Large intestine (tissue), 3 donors: Measurements from ENCODE around the gene SCMH1. TPM values are rescaled to one million over a fixed set of nuclear protein-coding genes. Genes with fewer than 3 reads are reported as not detected.

ENCODE experiments used
- DNase-seq, 2 donors: peaks; one replicate each; pipeline versions ENCODE4 v3.0.0 to v3.0.0-alpha.2; 2013
- H3K27ac ChIP-seq: one replicate; pipeline ENCODE4 v1.5.1; 2013; ENCODE audit warnings: low read length
- H3K27me3 ChIP-seq: 2 replicates; pipeline ENCODE4 v1.6.1; 2013; ENCODE audit warnings: low read length; ENCODE audit not compliant: control insufficient read depth, insufficient read depth
- H3K36me3 ChIP-seq: 2 replicates; pipeline ENCODE4 v1.6.1; 2013; ENCODE audit warnings: low read length; ENCODE audit not compliant: control insufficient read depth, insufficient read depth
- H3K4me1 ChIP-seq: one replicate; pipeline ENCODE4 v1.6.1; 2013; ENCODE audit warnings: low read length; ENCODE audit not compliant: control insufficient read depth, insufficient read depth
- H3K4me3 ChIP-seq: one replicate; pipeline ENCODE4 v1.5.1; 2013; ENCODE audit warnings: low read length
- H3K9me3 ChIP-seq: one replicate; pipeline ENCODE4 v1.6.1; 2013; ENCODE audit warnings: mild to moderate bottlenecking, low read depth, low read length, moderate library complexity; ENCODE audit not compliant: control insufficient read depth
- WGBS: methylation state at CpG from one replicate; pipeline ENCODE4 v1.1.5; 2013; ENCODE audit warnings: low lambda C conversion rate; ENCODE audit not compliant: insufficient coverage; 5-methylcytosine and 5-hydroxymethylcytosine counted together
- polyA plus RNA-seq: library from polyadenylated mRNA; unstranded; fragments of 120-200 nt; gene quantifications from one replicate; pipeline ENCODE4 v1.2.1, GENCODE V29; 2013

Gene SCMH1
- polyA plus RNA-seq, 1 donor, result 42.8 TPM

DNA sequence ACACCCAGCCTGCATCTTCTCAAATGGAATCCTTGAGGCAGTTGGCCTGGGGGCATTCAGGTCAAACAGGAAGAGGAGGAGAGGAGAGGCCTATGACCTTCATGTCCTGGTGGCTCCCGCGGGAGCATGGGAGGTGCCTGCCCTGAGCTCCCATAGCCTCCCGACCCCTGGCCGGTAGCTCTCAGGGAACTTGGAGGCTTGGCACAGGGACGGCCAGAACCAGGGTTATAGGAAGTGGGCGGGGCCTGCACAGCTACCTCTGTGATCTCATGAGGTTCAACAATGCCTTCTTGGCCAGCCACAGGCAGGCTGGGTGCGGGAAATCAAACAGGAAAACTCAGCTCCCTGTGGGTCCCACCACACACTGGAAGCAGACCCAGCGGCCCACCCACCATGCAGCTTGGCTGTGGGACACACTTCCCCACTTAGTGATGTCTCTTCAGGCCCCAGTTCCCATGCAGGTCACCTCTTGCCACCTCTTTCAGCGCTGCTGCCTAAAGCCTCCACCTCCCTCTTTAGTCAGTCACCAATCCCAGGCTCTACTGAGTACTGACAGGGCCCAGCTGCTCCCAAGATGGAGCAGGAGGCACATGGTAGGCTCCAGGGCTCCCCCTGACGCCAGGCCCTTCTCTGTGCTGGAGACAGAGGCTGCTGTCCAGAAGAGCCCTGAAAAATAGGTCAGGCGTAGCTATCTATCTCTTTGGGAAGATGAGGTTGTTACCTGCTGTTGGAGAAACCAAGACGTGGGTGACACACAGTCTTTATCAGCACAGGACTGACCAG, 220.4 kb downstream of the SCMH1 start, which contains the start of gene SLFNL1:
Gene SLFNL1 (minus strand): TSS at position 200 of the 783 bp plus-strand sequence. CDS start 1,065 bp downstream, outside the sequence.
- peaks cover 4% of the 10 kb centered on the region for H3K9me3 ChIP-seq
- H3K27me3 ChIP-seq, result no peaks in the 10 kb centered on the region
- H3K27ac ChIP-seq, result no peak within 1 kb of the TSS
- no CpG with 5 or more reads among the region's 12 CpGs for WGBS
- peaks cover 12% of the 10 kb centered on the region for H3K4me1 ChIP-seq
- H3K36me3 ChIP-seq, result peaks cover 33% of the 10 kb centered on the region
- no peak for DNase-seq
- no peak within 1 kb of the TSS for H3K4me3 ChIP-seq

DNA sequence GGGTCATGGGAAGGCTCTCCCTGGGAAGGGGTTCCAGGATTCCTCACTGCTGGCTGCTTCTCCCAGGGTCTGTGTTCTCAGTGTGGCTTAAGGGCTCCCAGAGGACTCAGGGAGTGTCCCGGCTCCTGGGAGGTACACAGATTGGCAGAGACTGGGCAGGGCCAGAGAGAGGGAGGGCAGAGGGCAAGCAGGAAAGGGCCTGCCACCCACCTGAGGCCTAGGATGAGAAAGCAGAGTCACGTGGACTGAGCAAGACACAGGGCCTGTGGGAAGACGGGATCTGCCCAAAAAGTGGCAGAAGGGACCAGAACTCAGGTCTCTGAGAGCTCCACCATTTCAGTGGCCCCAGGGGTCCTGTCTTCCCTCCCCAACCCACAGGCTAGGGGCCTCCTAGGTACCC, 221.5 kb downstream of the SCMH1 start:
- no peak overlapping the region for H3K27ac ChIP-seq
- no peak for DNase-seq
- no peak overlapping the region for H3K4me3 ChIP-seq

DNA sequence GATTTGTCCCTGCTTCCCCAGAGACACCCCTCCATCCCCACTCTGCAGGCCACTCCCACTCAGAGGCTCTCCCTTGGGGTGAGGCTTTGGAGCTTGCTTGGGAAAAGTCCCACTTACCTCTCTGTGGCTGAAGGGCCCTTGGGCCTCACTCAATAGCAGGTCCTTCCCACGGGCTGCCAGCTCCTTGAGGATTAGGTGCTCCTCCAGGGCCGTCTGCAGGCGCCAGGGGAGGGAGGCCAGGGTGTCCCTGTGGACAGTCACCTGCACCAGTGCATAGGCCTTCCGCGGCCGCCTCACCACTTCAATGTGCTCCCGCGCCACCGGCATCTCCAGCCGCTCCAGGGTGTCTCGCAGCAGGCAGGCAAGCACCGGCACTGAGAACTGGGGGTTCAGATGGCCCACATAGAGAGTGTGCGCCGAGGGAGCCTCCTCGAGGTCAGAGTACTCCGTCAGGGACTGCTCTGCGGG, 222.0 kb downstream of the SCMH1 start:
- Histone ChIP-seq H3K4me3 (no peak overlapping the region), H3K36me3 (peaks cover 39% of the 10 kb centered on the region), H3K9me3 (peaks cover 4% of the 10 kb centered on the region), H3K4me1 (peaks cover 12% of the 10 kb centered on the region), H3K27me3 (no peaks in the 10 kb centered on the region), H3K27ac (no peak overlapping the region)
- WGBS, result no CpG with 5 or more reads among the region's 17 CpGs
- no peak for DNase-seq

More for the DNA sequence above, 221.5 kb downstream of the SCMH1 start:
- H3K9me3 ChIP-seq, result peaks cover 4% of the 10 kb centered on the region
- H3K36me3 ChIP-seq, result peaks cover 34% of the 10 kb centered on the region
- H3K27me3 ChIP-seq, result no peaks in the 10 kb centered on the region
- peaks cover 12% of the 10 kb centered on the region for H3K4me1 ChIP-seq
- no CpG with 5 or more reads among the region's 3 CpGs for WGBS

DNA sequence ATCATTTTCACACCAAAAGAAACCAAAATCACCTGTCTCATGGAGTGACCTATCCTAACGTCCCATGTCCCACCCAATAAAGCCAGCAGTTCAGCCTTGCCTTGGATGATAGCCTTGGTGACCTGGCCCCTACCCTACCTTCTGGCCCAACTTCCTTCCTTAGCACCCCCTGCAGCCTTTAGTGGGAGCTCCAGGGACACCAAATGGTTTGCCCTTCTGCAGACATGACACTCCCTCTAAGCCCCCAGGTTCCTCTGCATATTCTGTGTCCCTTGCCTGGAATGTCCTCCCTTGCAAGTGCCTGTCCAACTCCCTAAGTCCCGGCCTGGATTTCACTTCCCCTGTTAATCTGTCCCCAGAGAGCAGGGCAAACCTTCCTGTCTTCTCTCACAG, 222.8 kb downstream of the SCMH1 start:
- no peak for DNase-seq
- H3K4me1 ChIP-seq, result peaks cover 12% of the 10 kb centered on the region
- WGBS, result no CpG with 5 or more reads among the region's 2 CpGs
- H3K9me3 ChIP-seq, result peaks cover 4% of the 10 kb centered on the region
- H3K27ac ChIP-seq, result no peak overlapping the region
- H3K27me3 ChIP-seq, result no peaks in the 10 kb centered on the region
- H3K4me3 ChIP-seq, result no peak overlapping the region
- peaks cover 42% of the 10 kb centered on the region for H3K36me3 ChIP-seq

DNA sequence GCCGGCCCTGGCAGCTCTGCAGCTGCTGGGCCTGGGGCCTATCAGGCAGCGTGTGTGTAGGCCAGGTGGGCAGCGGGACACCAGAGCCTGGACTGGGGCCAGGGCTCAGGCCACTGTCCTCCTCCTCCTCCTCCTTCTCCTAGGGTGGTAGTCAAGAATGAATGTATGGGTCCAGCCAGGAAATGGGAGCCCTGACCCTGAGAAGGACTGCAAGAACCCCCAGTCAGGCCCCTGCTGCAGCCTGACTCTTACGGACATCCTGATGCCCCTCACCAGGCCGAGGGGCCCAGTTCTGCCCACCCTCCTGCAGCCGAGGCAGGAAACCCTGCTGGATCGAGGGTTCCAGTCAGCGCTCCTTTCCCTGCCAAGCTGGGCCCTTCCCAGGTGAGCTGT, 224.1 kb downstream of the SCMH1 start:
- Histone ChIP-seq H3K36me3 (peaks cover 50% of the 10 kb centered on the region), H3K27me3 (no peaks in the 10 kb centered on the region), H3K4me1 (peaks cover 12% of the 10 kb centered on the region), H3K27ac (no peak overlapping the region), H3K4me3 (no peak overlapping the region), H3K9me3 (peaks cover 4% of the 10 kb centered on the region)
- no CpG with 5 or more reads among the region's 8 CpGs for WGBS
- DNase-seq, result no peak

DNA sequence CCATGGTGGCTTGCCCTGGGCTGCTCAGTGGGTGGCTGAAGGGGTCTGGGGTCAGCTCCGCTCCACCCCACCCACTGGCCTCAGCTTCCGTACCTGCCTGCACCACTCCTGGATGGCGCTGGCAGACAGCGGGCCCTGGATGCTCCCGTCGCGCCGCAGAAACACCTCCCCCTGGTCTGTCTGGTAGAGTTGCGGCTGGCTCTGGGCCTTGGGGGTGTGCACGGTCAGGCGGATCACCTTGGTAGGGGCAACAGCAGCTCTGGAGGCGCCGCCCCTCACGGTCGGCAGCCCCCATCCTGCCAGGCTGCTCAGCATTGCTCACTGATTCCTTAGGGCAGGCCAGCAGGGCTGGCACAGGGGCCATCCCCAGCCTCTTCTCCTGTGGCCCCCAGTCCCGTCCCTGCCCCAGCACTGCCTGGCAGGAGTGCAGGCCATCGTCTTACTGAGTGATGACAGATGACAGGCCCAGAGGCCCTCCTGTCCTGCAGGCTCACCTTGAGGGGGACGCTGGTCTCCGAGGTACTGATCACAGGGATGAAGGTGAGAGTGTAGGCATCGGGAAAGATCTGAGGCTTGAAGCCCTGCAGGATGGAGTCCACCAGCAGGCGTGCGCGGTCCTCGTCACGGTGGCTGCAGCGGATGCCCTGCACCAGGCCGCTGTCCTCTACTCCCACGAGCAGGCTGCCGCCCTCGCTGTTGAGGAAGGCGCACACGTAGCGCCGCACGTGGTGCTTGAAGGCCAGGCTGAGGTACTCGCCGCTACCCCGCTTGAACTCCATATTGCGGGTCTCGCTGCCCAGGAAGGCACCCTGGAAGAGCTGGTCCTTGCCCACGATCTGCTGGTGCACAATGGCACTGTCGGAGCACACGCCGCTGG, 224.7 kb downstream of the SCMH1 start:
- no CpG with 5 or more reads among the region's 44 CpGs for WGBS
- H3K9me3 ChIP-seq, result peaks cover 4% of the 10 kb centered on the region
- H3K4me1 ChIP-seq, result peaks cover 12% of the 10 kb centered on the region
- H3K4me3 ChIP-seq, result no peak overlapping the region
- H3K27me3 ChIP-seq, result no peaks in the 10 kb centered on the region
- no peak for DNase-seq
- peaks cover 54% of the 10 kb centered on the region for H3K36me3 ChIP-seq
- H3K27ac ChIP-seq, result no peak overlapping the region

DNA sequence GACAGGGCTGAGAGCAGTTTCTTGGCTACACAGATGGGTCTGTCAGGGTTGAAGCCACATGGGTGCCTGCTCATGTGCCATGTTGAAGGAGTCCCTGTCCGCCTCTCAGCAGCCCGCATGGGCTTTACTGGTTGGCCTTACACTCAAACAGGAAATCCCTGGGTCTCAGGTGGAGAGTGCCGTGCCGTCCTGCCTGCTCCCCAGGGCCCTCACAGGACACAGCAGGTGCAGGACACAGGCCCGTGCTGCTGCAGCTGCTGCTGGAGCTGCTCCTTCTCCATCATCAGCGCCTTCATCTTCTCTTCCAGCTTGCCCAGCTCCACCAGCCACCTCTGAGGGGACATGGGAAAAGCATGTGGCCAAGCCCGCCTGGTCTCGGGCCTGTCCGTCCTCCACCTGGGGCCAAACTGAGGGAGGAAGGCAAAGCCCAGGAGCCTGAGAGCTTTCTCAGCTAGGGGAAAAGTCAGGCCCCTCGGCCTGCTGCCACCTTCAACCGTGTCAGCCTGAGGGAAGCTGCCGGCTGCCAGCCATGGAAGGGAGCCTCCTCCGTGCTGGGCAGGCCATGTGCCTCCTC, 226.1 kb downstream of the SCMH1 start:
- peaks cover 4% of the 10 kb centered on the region for H3K9me3 ChIP-seq
- no peaks in the 10 kb centered on the region for H3K27me3 ChIP-seq
- no peak for DNase-seq
- H3K4me3 ChIP-seq, result no peak overlapping the region
- no CpG with 5 or more reads among the region's 13 CpGs for WGBS
- H3K27ac ChIP-seq, result no peak overlapping the region
- H3K4me1 ChIP-seq, result peaks cover 6% of the 10 kb centered on the region
- H3K36me3 ChIP-seq, result peaks cover 67% of the 10 kb centered on the region

DNA sequence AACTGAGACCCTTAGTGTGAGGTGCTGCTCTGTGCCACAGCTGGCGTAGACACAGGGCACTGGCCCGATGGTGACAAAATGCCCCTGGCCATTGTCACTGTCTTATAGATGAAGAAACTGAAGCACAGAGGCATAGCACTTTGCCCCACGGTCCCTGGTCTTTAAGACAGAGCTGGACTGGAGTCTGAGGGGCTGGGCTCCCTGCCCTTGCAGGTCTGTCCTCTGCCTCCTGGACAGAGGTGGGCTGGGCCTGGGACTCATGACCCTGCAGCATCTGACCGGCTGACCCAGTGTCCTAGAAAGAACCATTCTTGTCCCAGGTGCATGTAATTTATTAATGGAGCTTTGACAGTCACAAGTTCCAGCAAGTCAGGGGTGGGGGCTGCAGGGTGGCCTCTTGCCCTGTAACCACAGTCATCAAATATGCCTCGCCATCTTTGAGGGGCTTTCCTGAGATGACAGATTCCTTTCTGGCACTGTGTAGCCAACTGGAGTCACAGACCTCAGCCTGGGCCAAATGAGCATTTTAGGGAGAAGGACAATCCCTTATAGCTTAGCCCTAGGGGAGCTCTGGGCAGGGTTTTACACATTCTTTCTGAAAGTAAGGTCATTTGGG, 226.7 kb downstream of the SCMH1 start:
- H3K4me1 ChIP-seq, result peaks cover under 1% of the 10 kb centered on the region
- no peaks in the 10 kb centered on the region for H3K27me3 ChIP-seq
- no peak overlapping the region for H3K4me3 ChIP-seq
- WGBS, result no CpG with 5 or more reads among the region's 5 CpGs
- peaks cover 4% of the 10 kb centered on the region for H3K9me3 ChIP-seq
- no peak overlapping the region for H3K27ac ChIP-seq
- no peak for DNase-seq
- peaks cover 73% of the 10 kb centered on the region for H3K36me3 ChIP-seq

DNA sequence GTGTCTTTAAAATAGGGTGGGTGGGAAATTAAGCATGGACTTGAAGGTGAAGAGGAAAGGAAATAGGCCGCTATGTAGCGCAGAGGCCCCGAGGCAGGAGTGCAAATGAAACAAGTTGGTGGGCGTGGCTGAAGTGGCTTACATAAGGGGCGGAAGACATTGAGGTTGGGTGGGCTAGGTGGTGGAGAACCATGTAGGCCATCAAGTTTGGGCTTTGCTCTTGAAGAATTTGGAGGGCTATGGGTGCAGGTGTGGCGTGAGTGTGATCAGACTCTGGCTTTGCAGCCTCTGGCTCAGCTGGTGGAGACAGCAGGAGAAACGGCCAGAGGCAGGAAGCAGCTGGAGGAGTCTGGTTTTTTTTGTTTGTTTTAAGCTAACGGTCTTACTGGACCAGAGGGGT, 227.2 kb downstream of the SCMH1 start:
- Histone ChIP-seq H3K36me3 (peaks cover 76% of the 10 kb centered on the region), H3K27ac (no peak overlapping the region), H3K4me3 (no peak overlapping the region), H3K9me3 (peaks cover 4% of the 10 kb centered on the region), H3K4me1 (no peaks in the 10 kb centered on the region), H3K27me3 (no peaks in the 10 kb centered on the region)
- 80% methylated on average over 3 of the region's 8 CpGs for WGBS
- no peak for DNase-seq

DNA sequence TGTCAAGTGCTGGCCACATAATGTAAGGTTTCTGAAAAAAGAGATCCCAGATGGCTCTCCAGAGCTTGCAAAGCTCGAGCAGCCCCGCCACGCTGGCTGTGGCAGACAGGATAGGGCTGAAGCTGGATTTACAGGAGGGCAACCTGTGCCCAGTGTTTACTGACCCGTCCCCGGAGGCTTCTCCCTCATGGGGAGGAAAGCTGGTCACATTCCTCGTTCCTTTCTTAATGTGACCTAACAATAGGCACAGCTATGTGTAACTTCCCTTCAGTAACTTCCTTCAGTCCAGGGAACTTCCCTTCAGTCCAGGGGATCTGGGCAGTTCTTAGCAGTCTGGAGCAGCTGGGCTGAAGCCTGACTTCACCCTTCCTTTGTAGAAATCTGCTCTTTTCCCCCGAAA, 228.3 kb downstream of the SCMH1 start:
- no CpG with 5 or more reads among the region's 7 CpGs for WGBS
- H3K4me1 ChIP-seq, result no peaks in the 10 kb centered on the region
- H3K4me3 ChIP-seq, result no peak overlapping the region
- no peaks in the 10 kb centered on the region for H3K27me3 ChIP-seq
- H3K27ac ChIP-seq, result no peak overlapping the region
- no peak for DNase-seq
- H3K36me3 ChIP-seq, result peaks cover 84% of the 10 kb centered on the region
- H3K9me3 ChIP-seq, result peaks cover 4% of the 10 kb centered on the region
